Breast epithelium (tissue), 4 donors: ENCODE data around the gene PRSS8. TPM values are rescaled to one million over a fixed set of nuclear protein-coding genes. Genes with fewer than 3 reads are reported as not detected.

ENCODE experiments used
- DNase-seq, 2 donors: peaks; one replicate each; pipeline ENCODE4 v3.0.0-alpha.2; 2019; ENCODE audit warnings: low spot score in 2 of 2
- H3K27ac ChIP-seq, 2 donors: fragments of 200-600 bp; sonication (generic) in 1 of 2; one replicate each; pipeline ENCODE4 v1.5.1; 2016 to 2019; ENCODE audit warnings: mild to moderate bottlenecking in 1 of 2
- H3K27me3 ChIP-seq, 2 donors: fragments of 200-600 bp; sonication (generic) in 1 of 2; one replicate each; pipeline versions ENCODE4 v1.5.1 to v1.6.0; 2017 to 2019; ENCODE audit warnings: control low read depth in 1 of 2, mild to moderate bottlenecking in 1 of 2
- H3K36me3 ChIP-seq: fragments of 200-600 bp; one replicate; pipeline ENCODE4 v1.5.1; 2019
- H3K4me1 ChIP-seq, 2 donors: fragments of 200-600 bp; sonication (generic); one replicate each; pipeline ENCODE4 v1.5.1; 2016 to 2019; ENCODE audit warnings: control low read depth in 1 of 2
- H3K4me3 ChIP-seq, 3 donors: fragments of 200-600 bp; sonication (generic); 1 replicate in 2 of 3; 2 replicates in 1 of 3; pipeline ENCODE4 v1.5.1; 2016 to 2019; ENCODE audit warnings: mild to moderate bottlenecking in 3 of 3, moderate library complexity in 2 of 3
- H3K9me3 ChIP-seq, 2 donors: fragments of 200-600 bp; sonication (generic) in 1 of 2; one replicate each; pipeline ENCODE4 v1.5.1; 2016 to 2019; ENCODE audit warnings: control low read depth in 1 of 2
- CTCF ChIP-seq, 3 donors: fragments of 450-650 bp; IDR thresholded peaks; one replicate each; pipeline ENCODE4 v1.5.1; 2016 to 2017; ENCODE audit warnings: antibody characterized with exemption in 3 of 3, mild to moderate bottlenecking in 3 of 3, moderate library complexity in 3 of 3
- POLR2A ChIP-seq: fragments of 450-650 bp; IDR thresholded peaks from one replicate; pipeline ENCODE4 v1.6.1; 2016; ENCODE audit warnings: antibody characterized with exemption, mild to moderate bottlenecking, moderate library complexity
- POLR2AphosphoS5 ChIP-seq, 3 donors: sonication (generic); formaldehyde crosslinking; IDR thresholded peaks; one replicate each; pipeline ENCODE4 v1.6.1; 2017; ENCODE audit warnings: antibody characterized with exemption in 3 of 3
- intact Hi-C: fragments of 100-400 bp; cut with DNase I; formaldehyde crosslinking; loops from one replicate; pipeline ENCODE4 v1.15.1; 2023; ENCODE audit warnings: low total_unique reads
- total RNA-seq, 3 donors: library from RNA; depleted of rRNA; stranded (reverse); fragments of >200 nt; gene quantifications; one replicate each; pipeline ENCODE4 v1.1.0, GENCODE V29; 2016

PRSS8 gene
- total RNA-seq, 3 donors from 2014 or later, result 23.6 to 54.4 TPM; not detected in 1

DNA sequence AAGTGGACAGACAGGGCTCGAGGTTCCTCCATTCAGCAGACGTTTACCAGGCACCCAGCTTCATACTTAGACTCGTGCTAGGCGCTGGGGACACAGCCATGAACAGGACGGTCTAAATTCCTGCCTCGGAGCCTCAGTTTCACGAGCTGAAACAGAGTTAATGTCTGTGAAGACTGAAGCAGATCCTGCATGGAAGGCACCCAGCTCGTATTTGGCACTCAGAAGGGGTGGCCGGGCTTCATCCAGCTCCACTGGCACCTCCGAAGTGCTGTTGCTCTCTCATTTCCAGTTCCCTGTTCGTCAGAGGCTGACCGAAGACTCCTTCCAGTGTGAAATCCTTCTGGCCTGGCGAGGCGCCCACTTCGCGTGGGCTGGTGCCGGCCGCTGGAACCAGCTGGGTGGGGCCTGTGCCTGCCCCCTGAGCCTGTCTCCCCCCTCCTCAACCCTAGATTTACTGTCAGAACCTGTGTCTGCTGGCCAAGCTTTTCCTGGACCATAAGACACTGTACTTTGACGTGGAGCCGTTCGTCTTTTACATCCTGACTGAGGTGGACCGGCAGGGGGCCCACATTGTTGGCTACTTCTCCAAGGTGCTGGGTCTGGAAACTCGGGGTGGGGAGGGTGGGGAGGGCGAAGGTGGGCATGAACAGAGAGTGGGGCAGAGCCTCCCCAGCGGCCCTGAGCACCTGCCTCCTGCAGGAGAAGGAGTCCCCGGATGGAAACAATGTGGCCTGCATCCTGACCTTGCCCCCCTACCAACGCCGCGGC, 5.8 kb downstream of the PRSS8 start:
- Histone ChIP-seq H3K27me3 (no peaks in the 10 kb centered on the region), H3K36me3 (no peaks in the 10 kb centered on the region), H3K27ac (peak overlapping the region; percentile 95), H3K4me3 (peak overlapping the region in 2 of 3 donors; percentile 21 to 40), H3K4me1 (peaks cover 4 to 53% of the 10 kb centered on the region in 2 donors), H3K9me3 (no peaks in the 10 kb centered on the region)
- no peak for TF ChIP-seq POLR2AphosphoS5 (IDR thresholded peaks at IDR 0.05)
- no peak for TF ChIP-seq POLR2A
- TF ChIP-seq CTCF (IDR thresholded peaks at IDR 0.05), result peak in 1 of 3 donors; percentile 8
- intact Hi-C loops, result no loop called here
- peak in 1 of 2 donors; percentile 73 for DNase-seq

GRCh38 chr16:31128711-31129567, 6.6 kb downstream of the PRSS8 start:
- Histone ChIP-seq H3K4me1 (peaks cover 4 to 51% of the 10 kb centered on the region in 2 donors), H3K27ac (peak overlapping the region; percentile 95), H3K36me3 (no peaks in the 10 kb centered on the region), H3K4me3 (peak overlapping the region in 1 of 3 donors; percentile 4), H3K27me3 (no peaks in the 10 kb centered on the region), H3K9me3 (no peaks in the 10 kb centered on the region)
- TF ChIP-seq POLR2A, result no peak
- TF ChIP-seq POLR2AphosphoS5 (IDR thresholded peaks at IDR 0.05), result no peak
- TF ChIP-seq CTCF (IDR thresholded peaks at IDR 0.05), result no peak
- DNase-seq, result no peak
- intact Hi-C loops, result no loop called here

GRCh38 chr16:31127182-31127581, 8.3 kb downstream of the PRSS8 start:
- no peak for TF ChIP-seq POLR2AphosphoS5 (IDR thresholded peaks at IDR 0.05)
- no peak for TF ChIP-seq CTCF (IDR thresholded peaks at IDR 0.05)
- TF ChIP-seq POLR2A, result no peak
- no peak overlapping the region for H3K4me3 ChIP-seq
- intact Hi-C loops, result no loop called here
- H3K9me3 ChIP-seq, result no peaks in the 10 kb centered on the region
- H3K36me3 ChIP-seq, result no peaks in the 10 kb centered on the region
- no peak for DNase-seq
- peak overlapping the region; percentile 95 for H3K27ac ChIP-seq
- H3K27me3 ChIP-seq, result no peaks in the 10 kb centered on the region
- H3K4me1 ChIP-seq, result peaks cover 4 to 45% of the 10 kb centered on the region in 2 donors

GRCh38 chr16:31125844-31126243, 9.7 kb downstream of the PRSS8 start:
- H3K27ac ChIP-seq, result peak overlapping the region; percentile 95
- no peak for TF ChIP-seq POLR2A
- no peak for TF ChIP-seq CTCF (IDR thresholded peaks at IDR 0.05)
- no peak overlapping the region for H3K4me3 ChIP-seq
- DNase-seq, result no peak
- H3K27me3 ChIP-seq, result no peaks in the 10 kb centered on the region
- H3K9me3 ChIP-seq, result no peaks in the 10 kb centered on the region
- intact Hi-C loops, result no loop called here
- peaks cover 4 to 32% of the 10 kb centered on the region in 2 donors for H3K4me1 ChIP-seq
- H3K36me3 ChIP-seq, result no peaks in the 10 kb centered on the region

DNA sequence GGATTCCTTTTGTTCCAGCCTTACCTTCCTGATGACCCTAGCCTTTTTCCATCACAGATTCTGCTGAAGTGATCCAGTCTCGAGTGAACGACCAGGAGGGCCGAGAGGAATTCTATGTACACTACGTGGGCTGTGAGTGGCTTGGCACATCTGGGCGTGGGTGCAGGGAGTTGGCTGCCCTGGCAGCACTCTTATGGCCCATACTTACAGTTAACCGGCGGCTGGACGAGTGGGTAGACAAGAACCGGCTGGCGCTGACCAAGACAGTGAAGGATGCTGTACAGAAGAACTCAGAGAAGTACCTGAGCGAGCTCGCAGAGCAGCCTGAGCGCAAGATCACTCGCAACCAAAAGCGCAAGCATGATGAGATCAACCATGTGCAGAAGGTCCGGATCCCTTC, 15.4 kb downstream of the PRSS8 start:
- intact Hi-C loops, result no loop called here
- Histone ChIP-seq H3K4me3 (no peak overlapping the region), H3K27me3 (no peaks in the 10 kb centered on the region), H3K27ac (peak overlapping the region; percentile 95 to 99), H3K9me3 (no peaks in the 10 kb centered on the region), H3K36me3 (peaks cover 5% of the 10 kb centered on the region), H3K4me1 (peaks cover 0 to 5% of the 10 kb centered on the region in 2 donors)
- no peak for DNase-seq
- no peak for TF ChIP-seq POLR2A
